NT2/D1 (cell line): Measurements from ENCODE around the gene ZNF487.
A peak's percentile ranks its signal among the peaks of the same experiment; 100 is the strongest.

Experiments
- DNase-seq: peaks from one replicate; pipeline ENCODE4 v3.0.0-alpha.2; 2011; ENCODE audit warnings: low read depth, low spot score
- H3K27me3 ChIP-seq: 2 replicates; pipeline ENCODE4 v1.6.0; 2011; ENCODE audit warnings: mild to moderate bottlenecking; ENCODE audit not compliant: insufficient read length, insufficient read depth
- H3K36me3 ChIP-seq: 2 replicates; pipeline ENCODE4 v1.6.1; 2011; ENCODE audit warnings: mild to moderate bottlenecking, low read length, mixed read lengths; ENCODE audit not compliant: insufficient read depth, insufficient read length
- H3K4me1 ChIP-seq: 2 replicates; pipeline ENCODE4 v1.5.1; 2011; ENCODE audit not compliant: insufficient read depth, insufficient read length
- H3K4me3 ChIP-seq: 2 replicates; pipeline ENCODE4 v1.5.1; 2011; ENCODE audit warnings: low read depth; ENCODE audit not compliant: insufficient read length
- H3K9ac ChIP-seq: 2 replicates; pipeline ENCODE4 v1.6.0; 2011; ENCODE audit warnings: low read depth; ENCODE audit not compliant: insufficient read length
- H3K9me3 ChIP-seq: 2 replicates; pipeline ENCODE4 v1.5.1; 2011; ENCODE audit warnings: mild to moderate bottlenecking, low read length; ENCODE audit not compliant: insufficient read depth
- SUZ12 ChIP-seq: IDR thresholded peaks from 2 replicates; pipeline ENCODE4 v1.6.1; 2011; ENCODE audit not compliant: insufficient read length, insufficient read depth; ENCODE audit errors: extremely low read depth
- YY1 ChIP-seq: IDR thresholded peaks from 2 replicates; pipeline ENCODE4 v1.6.1; 2011; ENCODE audit not compliant: insufficient read length, insufficient read depth
- ZNF274 ChIP-seq: IDR thresholded peaks from 2 replicates; pipeline ENCODE4 v1.6.1; 2011; ENCODE audit warnings: mild to moderate bottlenecking, low read depth, low read length

ZNF487 gene

GRCh38 chr10:43399320-43400310 lies 37.3 kb upstream of the ZNF487 start:
- Histone ChIP-seq H3K4me3 (no peak overlapping the region), H3K9me3 (peaks cover 7% of the 10 kb centered on the region; the same call in 1 of the 2 replicates), H3K27me3 (no peaks in the 10 kb centered on the region), H3K9ac (no peak overlapping the region), H3K4me1 (peaks cover 4% of the 10 kb centered on the region), H3K36me3 (peaks cover 44% of the 10 kb centered on the region)
- TF ChIP-seq YY1 (no peak), SUZ12 (no peak), ZNF274 (no peak)
- DNase-seq, result no peak

DNA sequence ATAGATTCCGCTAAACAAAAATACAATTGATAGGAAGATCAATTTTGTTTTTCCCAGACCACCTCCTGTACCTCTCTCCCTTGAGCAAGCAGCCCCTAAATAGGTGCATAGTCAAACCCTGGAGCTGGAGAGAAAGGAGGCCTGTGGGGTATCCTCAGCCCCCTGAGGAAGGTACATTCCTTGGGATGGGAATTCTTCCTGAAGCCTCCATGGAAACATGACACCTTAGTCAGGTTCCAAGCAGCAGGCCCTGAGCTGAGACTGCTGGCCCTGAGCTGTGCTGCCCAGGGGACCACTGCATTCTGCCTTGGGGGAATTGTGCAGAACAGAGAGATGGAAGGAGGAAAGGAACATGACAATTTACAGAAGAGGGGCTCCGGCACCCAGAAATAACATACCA lies 35.3 kb upstream of the ZNF487 start:
- no peak for TF ChIP-seq ZNF274
- no peak for TF ChIP-seq SUZ12
- TF ChIP-seq YY1, result no peak
- Histone ChIP-seq H3K36me3 (peaks cover 34% of the 10 kb centered on the region), H3K4me3 (no peak overlapping the region), H3K27me3 (no peaks in the 10 kb centered on the region), H3K9ac (no peak overlapping the region), H3K4me1 (peaks cover 4% of the 10 kb centered on the region), H3K9me3 (no peaks in the 10 kb centered on the region)
- no peak for DNase-seq

- H3K4me3 ChIP-seq, result no peak overlapping the region
- no peak for TF ChIP-seq YY1
- no peak for TF ChIP-seq SUZ12
- no peak for TF ChIP-seq ZNF274
- peaks cover 4% of the 10 kb centered on the region for H3K4me1 ChIP-seq
- H3K27me3 ChIP-seq, result no peaks in the 10 kb centered on the region
- H3K9ac ChIP-seq, result no peak overlapping the region
- no peaks in the 10 kb centered on the region for H3K9me3 ChIP-seq
- H3K36me3 ChIP-seq, result peaks cover 32% of the 10 kb centered on the region
- no peak for DNase-seq
Observed at GRCh38 chr10:43402176-43402575, 34.7 kb upstream of the ZNF487 start.

DNA sequence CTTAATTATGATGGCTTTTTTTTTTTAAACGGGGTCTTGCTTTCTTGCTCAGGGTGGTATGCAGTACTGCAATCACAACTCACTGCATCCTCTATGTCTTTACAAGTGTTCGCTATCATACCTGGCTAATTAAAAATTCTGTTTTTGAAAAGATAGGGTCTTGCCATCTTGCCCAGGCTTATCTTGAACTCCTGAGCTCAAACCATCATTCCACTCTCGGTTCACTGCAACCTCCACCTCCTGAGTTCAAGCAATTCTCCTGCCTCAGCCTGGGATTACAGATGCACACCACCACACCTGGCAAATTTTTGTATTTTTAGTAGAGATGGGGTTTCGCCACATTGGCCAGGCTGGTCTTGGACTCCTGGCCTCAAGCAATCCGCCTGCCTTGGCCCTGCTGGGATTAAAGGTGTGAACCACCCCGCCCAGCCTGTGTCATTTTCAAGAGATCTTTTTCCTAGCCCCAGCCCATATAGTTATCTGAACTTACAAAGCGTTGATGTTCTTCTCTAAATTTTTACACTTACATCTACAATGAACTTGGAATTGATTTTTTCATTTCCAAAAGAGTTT lies 33.9 kb upstream of the ZNF487 start:
- H3K4me1 ChIP-seq, result peaks cover 4% of the 10 kb centered on the region
- H3K9me3 ChIP-seq, result no peaks in the 10 kb centered on the region
- no peak for TF ChIP-seq ZNF274
- TF ChIP-seq SUZ12, result no peak
- TF ChIP-seq YY1, result no peak
- H3K27me3 ChIP-seq, result no peaks in the 10 kb centered on the region
- no peak overlapping the region for H3K9ac ChIP-seq
- no peak for DNase-seq
- no peak overlapping the region for H3K4me3 ChIP-seq
- H3K36me3 ChIP-seq, result peaks cover 26% of the 10 kb centered on the region

DNA sequence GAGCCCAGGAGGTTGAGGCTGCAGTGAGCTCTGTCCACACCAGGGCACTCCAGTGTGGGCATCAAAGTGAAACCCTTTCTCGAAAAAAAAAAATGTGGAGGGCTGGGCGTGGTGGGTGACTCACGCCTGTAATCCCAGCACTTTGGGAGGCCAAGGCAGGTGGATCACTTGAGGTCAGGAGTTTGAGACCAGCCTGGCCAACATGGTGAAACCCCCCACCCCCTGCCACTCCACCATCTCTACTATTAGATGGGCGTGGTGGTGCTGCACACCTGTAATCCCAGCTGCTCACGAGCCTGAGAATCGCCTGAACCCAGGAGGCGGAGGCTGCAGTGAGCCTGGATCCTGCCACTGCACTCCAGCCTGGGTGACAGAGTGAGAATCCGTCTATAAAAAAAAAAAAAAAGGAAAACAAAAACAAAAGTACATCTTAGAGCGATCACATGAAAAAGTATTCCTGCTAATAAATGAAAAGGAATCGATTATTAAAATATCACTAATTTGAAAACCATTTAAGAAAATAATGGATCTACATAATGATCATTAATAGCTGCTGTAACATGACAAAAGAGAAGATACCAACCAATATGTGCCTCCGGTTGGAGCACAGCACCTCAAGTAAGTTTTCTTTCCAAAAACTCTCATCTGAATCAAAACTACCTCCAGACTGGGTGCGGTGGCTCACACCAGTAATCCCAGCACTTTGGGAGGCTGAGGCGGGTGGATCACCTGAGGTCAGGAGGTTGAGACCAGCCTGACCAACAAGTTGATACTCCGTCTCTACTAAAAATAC lies 32.8 kb upstream of the ZNF487 start:
- no peak for DNase-seq
- Histone ChIP-seq H3K4me1 (peaks cover 2% of the 10 kb centered on the region), H3K9ac (no peak overlapping the region), H3K36me3 (peaks cover 19% of the 10 kb centered on the region), H3K4me3 (no peak overlapping the region), H3K27me3 (no peaks in the 10 kb centered on the region), H3K9me3 (no peaks in the 10 kb centered on the region)
- TF ChIP-seq YY1 (no peak), SUZ12 (no peak), ZNF274 (no peak)

- no peak for DNase-seq
- H3K9ac ChIP-seq, result peak overlapping the region; percentile 56
- TF ChIP-seq SUZ12 (no peak), YY1 (no peak), ZNF274 (no peak)
- peaks cover 2% of the 10 kb centered on the region for H3K4me1 ChIP-seq
- no peak overlapping the region for H3K4me3 ChIP-seq
- peaks cover 14% of the 10 kb centered on the region for H3K36me3 ChIP-seq
- H3K27me3 ChIP-seq, result no peaks in the 10 kb centered on the region
- H3K9me3 ChIP-seq, result no peaks in the 10 kb centered on the region
Observed at GRCh38 chr10:43404704-43405084, 32.2 kb upstream of the ZNF487 start.

GRCh38 chr10:43407148-43407575 lies 29.7 kb upstream of the ZNF487 start:
- TF ChIP-seq YY1, result no peak
- no peak for TF ChIP-seq ZNF274
- Histone ChIP-seq H3K27me3 (no peaks in the 10 kb centered on the region), H3K4me3 (peak overlapping the region; percentile 79), H3K36me3 (peaks cover 10% of the 10 kb centered on the region), H3K9ac (peak overlapping the region; percentile 91), H3K9me3 (no peaks in the 10 kb centered on the region), H3K4me1 (peaks cover 2% of the 10 kb centered on the region)
- DNase-seq, result no peak
